Hepatocyte (in vitro differentiated cells): ENCODE measurements around the gene TAS2R19. TPM values are rescaled to one million over a fixed set of nuclear protein-coding genes. Genes with fewer than 3 reads are reported as not detected.

Source experiments
- DNase-seq: peaks from one replicate; pipeline ENCODE4 v3.0.0-alpha.2; 2016; ENCODE audit warnings: low spot score
- H2AFZ ChIP-seq: fragments of 200-600 bp; sonication (generic); 2 replicates; pipeline ENCODE4 v1.6.0; 2016; ENCODE audit warnings: antibody characterized with exemption, mild to moderate bottlenecking
- H3K27ac ChIP-seq: fragments of 200-600 bp; sonication (generic); 2 replicates; pipeline ENCODE4 v1.5.1; 2016; ENCODE audit warnings: mild to moderate bottlenecking
- H3K27me3 ChIP-seq: fragments of 200-600 bp; sonication (generic); 2 replicates; pipeline ENCODE4 v1.6.1; 2016
- H3K36me3 ChIP-seq: fragments of 200-600 bp; sonication (generic); replicated peaks from 2 replicates; pipeline ENCODE4 v1.5.1; 2016; ENCODE audit warnings: low read depth; ENCODE audit not compliant: insufficient read depth
- H3K4me1 ChIP-seq: fragments of 200-600 bp; sonication (generic); 2 replicates; pipeline ENCODE4 v1.5.1; 2016; ENCODE audit warnings: mild to moderate bottlenecking, moderate library complexity; ENCODE audit not compliant: insufficient read depth
- H3K4me2 ChIP-seq: fragments of 200-600 bp; sonication (generic); 2 replicates; pipeline ENCODE4 v1.6.0; 2016
- H3K4me3 ChIP-seq: fragments of 200-600 bp; sonication (generic); 2 replicates; pipeline ENCODE4 v1.5.1; 2016; ENCODE audit warnings: mild to moderate bottlenecking
- H3K79me2 ChIP-seq: fragments of 200-600 bp; sonication (generic); 2 replicates; pipeline ENCODE4 v1.6.0; 2017; ENCODE audit warnings: mild to moderate bottlenecking
- H3K9me2 ChIP-seq: fragments of 200-600 bp; sonication (generic); replicated peaks from 2 replicates; pipeline ENCODE4 v1.6.0; 2017; ENCODE audit warnings: mild to moderate bottlenecking; ENCODE audit not compliant: insufficient read depth
- H3K9me3 ChIP-seq: fragments of 200-600 bp; sonication (generic); 2 replicates; pipeline ENCODE4 v1.5.1; 2016; ENCODE audit warnings: low read depth, mild to moderate bottlenecking
- H4K20me1 ChIP-seq: fragments of 200-600 bp; sonication (generic); 2 replicates; pipeline ENCODE4 v1.6.0; 2016; ENCODE audit warnings: mild to moderate bottlenecking; ENCODE audit not compliant: insufficient read depth, poor library complexity, severe bottlenecking
- EZH2 ChIP-seq: fragments of 200-600 bp; sonication (generic); IDR thresholded peaks from 2 replicates; pipeline ENCODE4 v1.6.1; 2016; ENCODE audit warnings: antibody characterized with exemption, mild to moderate bottlenecking, borderline replicate concordance
- EZH2phosphoT487 ChIP-seq: fragments of 200-600 bp; sonication (generic); IDR thresholded peaks from one replicate; pipeline ENCODE4 v1.6.1; 2018; ENCODE audit warnings: antibody characterized with exemption, mild to moderate bottlenecking, low read depth, moderate library complexity; ENCODE audit not compliant: unreplicated experiment, severe bottlenecking
- WGBS: methylation state at CpG from one replicate; pipeline ENCODE4 v1.1.6; 2016; ENCODE audit warnings: low lambda C conversion rate; ENCODE audit errors: missing lambda C conversion rate; 5-methylcytosine and 5-hydroxymethylcytosine counted together
- polyA plus RNA-seq: library from polyadenylated mRNA; unstranded; fragments of >200 nt; fragmentation: Nextera tagmentation; extraction: Ambion mirVana; gene quantifications from 2 replicates; pipeline ENCODE4 v1.2.1, GENCODE V29; 2016
- total RNA-seq: library from RNA; depleted of rRNA; stranded (reverse); fragments of >200 nt; gene quantifications from 2 replicates; pipeline ENCODE4 v1.2.3, GENCODE V29; 2014
- TF ChIP-seq, protein P1 (sequence below): fragments of 200-600 bp; sonication (generic); IDR thresholded peaks from 2 replicates; pipeline ENCODE4 v1.5.1; 2016; ENCODE audit warnings: antibody characterized with exemption, mild to moderate bottlenecking; ENCODE audit not compliant: poor library complexity

TAS2R19 gene, protein sequence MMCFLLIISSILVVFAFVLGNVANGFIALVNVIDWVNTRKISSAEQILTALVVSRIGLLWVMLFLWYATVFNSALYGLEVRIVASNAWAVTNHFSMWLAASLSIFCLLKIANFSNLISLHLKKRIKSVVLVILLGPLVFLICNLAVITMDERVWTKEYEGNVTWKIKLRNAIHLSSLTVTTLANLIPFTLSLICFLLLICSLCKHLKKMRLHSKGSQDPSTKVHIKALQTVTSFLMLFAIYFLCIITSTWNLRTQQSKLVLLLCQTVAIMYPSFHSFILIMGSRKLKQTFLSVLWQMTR
- total RNA-seq: 4.4 and 7.4 TPM in 2 replicates
- polyA plus RNA-seq: 0.16 and 1.4 TPM in 2 replicates

DNA sequence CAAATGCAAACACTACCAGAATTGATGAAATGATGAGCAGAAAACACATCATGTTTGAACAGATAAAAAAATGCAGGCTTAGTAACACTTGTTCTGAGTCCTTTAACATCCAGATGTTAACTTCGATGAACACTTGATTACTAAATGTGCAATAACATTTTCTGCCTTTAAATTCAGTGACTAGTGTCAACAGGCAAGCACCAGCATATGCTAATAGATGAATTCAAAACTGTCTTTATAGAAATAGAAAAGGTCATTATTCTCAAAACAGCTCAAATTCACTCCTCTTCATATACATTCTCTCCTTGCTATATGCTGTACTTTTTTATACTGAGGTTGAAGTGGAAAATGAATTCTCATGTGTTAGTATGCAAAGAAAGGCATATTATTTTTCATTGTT is at the start of gene TAS2R19:
TSS of gene TAS2R19 (minus strand) at position 101 of the 400 bp plus-strand sequence. CDS start at position 52, 49 bp downstream.
- Histone ChIP-seq H3K9me2 (no peaks in the 10 kb centered on the region), H3K9me3 (no peaks in the 10 kb centered on the region), H3K27ac (no peak within 1 kb of the TSS), H3K4me2 (no peak within 1 kb of the TSS), H2AFZ (no peak within 1 kb of the TSS), H3K36me3 (no peaks in the 10 kb centered on the region), H4K20me1 (no peaks in the 10 kb centered on the region), H3K4me3 (no peak within 1 kb of the TSS), H3K4me1 (no peaks in the 10 kb centered on the region), H3K79me2 (no peaks in the 10 kb centered on the region), H3K27me3 (no peaks in the 10 kb centered on the region)
- TF ChIP-seq EZH2 (no peak), EZH2phosphoT487 (no peak)
- TF ChIP-seq, protein P1, sequence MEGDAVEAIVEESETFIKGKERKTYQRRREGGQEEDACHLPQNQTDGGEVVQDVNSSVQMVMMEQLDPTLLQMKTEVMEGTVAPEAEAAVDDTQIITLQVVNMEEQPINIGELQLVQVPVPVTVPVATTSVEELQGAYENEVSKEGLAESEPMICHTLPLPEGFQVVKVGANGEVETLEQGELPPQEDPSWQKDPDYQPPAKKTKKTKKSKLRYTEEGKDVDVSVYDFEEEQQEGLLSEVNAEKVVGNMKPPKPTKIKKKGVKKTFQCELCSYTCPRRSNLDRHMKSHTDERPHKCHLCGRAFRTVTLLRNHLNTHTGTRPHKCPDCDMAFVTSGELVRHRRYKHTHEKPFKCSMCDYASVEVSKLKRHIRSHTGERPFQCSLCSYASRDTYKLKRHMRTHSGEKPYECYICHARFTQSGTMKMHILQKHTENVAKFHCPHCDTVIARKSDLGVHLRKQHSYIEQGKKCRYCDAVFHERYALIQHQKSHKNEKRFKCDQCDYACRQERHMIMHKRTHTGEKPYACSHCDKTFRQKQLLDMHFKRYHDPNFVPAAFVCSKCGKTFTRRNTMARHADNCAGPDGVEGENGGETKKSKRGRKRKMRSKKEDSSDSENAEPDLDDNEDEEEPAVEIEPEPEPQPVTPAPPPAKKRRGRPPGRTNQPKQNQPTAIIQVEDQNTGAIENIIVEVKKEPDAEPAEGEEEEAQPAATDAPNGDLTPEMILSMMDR: no peak
- DNase-seq: no peak
- 93% methylated on average over 1 of the region's 1 CpG for WGBS

DNA sequence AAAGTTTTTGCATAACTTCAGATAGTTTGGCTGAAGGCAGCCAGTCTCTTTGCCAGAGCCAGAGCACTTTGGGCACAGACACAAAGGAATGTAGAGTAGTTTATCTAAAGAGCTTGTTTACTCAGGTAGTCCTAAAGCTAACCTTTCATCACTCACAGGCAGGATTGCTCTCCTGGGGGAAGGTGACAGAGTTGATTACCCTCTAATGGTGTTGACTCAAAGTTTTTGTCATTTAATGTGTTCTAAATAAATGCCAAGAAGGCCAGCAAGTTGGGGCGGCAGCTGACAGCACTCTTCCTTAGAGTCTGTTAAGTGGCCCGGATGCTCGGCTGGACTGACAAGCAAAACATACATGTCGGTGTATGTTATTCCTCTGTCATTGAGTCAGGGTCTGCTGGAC is 49.0 kb upstream of the TAS2R19 start:
- Histone ChIP-seq H3K9me3 (no peaks in the 10 kb centered on the region), H3K4me3 (no peak overlapping the region), H3K9me2 (no peaks in the 10 kb centered on the region), H3K27me3 (no peaks in the 10 kb centered on the region), H3K27ac (no peak overlapping the region), H3K36me3 (no peaks in the 10 kb centered on the region), H2AFZ (no peak overlapping the region), H4K20me1 (peaks cover 3% of the 10 kb centered on the region), H3K79me2 (peaks cover 2% of the 10 kb centered on the region), H3K4me1 (no peaks in the 10 kb centered on the region), H3K4me2 (peak overlapping the region; percentile 61)
- no peak for TF ChIP-seq EZH2
- no peak for TF ChIP-seq EZH2phosphoT487
- TF ChIP-seq, protein P1: no peak
- 45% methylated on average over 4 of the region's 4 CpGs for WGBS
- no peak for DNase-seq

- peaks cover 2% of the 10 kb centered on the region for H3K79me2 ChIP-seq
Observed at GRCh38 chr12:11070999-11071398, 48.6 kb upstream of the TAS2R19 start.

More at GRCh38 chr12:11070999-11071398, 48.6 kb upstream of the TAS2R19 start:
- H3K4me2 ChIP-seq: peak overlapping the region; percentile 61
- 40% methylated on average over 1 of the region's 1 CpG for WGBS
- no peaks in the 10 kb centered on the region for H3K27me3 ChIP-seq
- no peaks in the 10 kb centered on the region for H3K9me2 ChIP-seq
- H3K9me3 ChIP-seq: no peaks in the 10 kb centered on the region
- no peaks in the 10 kb centered on the region for H3K36me3 ChIP-seq
- no peak overlapping the region for H2AFZ ChIP-seq
- DNase-seq: no peak
- peaks cover 4% of the 10 kb centered on the region for H4K20me1 ChIP-seq
- TF ChIP-seq EZH2: no peak
- TF ChIP-seq, protein P1: no peak
- no peak for TF ChIP-seq EZH2phosphoT487
- no peak overlapping the region for H3K4me3 ChIP-seq
- no peaks in the 10 kb centered on the region for H3K4me1 ChIP-seq
- H3K27ac ChIP-seq: no peak overlapping the region
